SH-SY5Y (cell line): ENCODE results near the gene CTNNA3.

Source experiments
- GATA2 ChIP-seq: IDR thresholded peaks from 2 replicates; pipeline ENCODE4 v1.6.1; 2011; ENCODE audit warnings: mild to moderate bottlenecking, low read depth, low read length
- GATA3 ChIP-seq: IDR thresholded peaks from 2 replicates; pipeline ENCODE4 v1.6.1; 2011; ENCODE audit warnings: low read depth, mild to moderate bottlenecking, low read length, moderate library complexity

DNA sequence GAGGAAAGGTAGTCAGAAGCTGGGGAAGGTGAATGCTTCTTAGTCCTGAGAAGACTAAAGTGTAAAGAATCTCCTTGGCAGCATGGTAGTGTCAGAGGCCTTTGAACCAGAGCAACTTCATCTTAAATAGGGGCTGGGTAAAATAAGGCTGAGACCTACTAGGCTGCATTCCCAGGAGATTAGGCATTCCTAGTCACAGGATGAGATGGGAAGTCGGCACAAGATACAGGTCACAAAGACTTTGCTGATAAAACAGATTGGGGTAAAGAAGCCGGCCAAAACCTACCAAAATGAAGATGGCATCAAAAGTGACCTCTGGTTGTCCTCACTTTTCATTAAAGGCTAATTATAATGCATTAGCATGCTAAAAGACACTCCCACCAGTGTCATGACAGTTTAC lies 418.6 kb downstream of the CTNNA3 start:
- no peak for TF ChIP-seq GATA3
- TF ChIP-seq GATA2, result no peak
